Effector CD4-positive, alpha-beta T cell (primary cell): ENCODE measurements around the gene CAMSAP1.

Experiments used
- DNase-seq: peaks from one replicate; pipeline ENCODE4 v3.0.0-alpha.2; 2020

Gene CAMSAP1

GRCh38 chr9:135790356-135790755 lies 117.0 kb downstream of the CAMSAP1 start:
- DNase-seq = no peak

GRCh38 chr9:135789838-135790291 lies 117.5 kb downstream of the CAMSAP1 start:
- no peak for DNase-seq

- no peak for DNase-seq
Observed at GRCh38 chr9:135788576-135789300, 118.6 kb downstream of the CAMSAP1 start.

GRCh38 chr9:135787776-135788575 lies 119.4 kb downstream of the CAMSAP1 start:
- DNase-seq = no peak

GRCh38 chr9:135787317-135787716 lies 120.0 kb downstream of the CAMSAP1 start:
- no peak for DNase-seq

- no peak for DNase-seq
Observed at GRCh38 chr9:135786146-135786690, 121.1 kb downstream of the CAMSAP1 start.

GRCh38 chr9:135785013-135785575 lies 122.3 kb downstream of the CAMSAP1 start:
- no peak for DNase-seq

- no peak for DNase-seq
Observed at GRCh38 chr9:135783540-135784245, 123.7 kb downstream of the CAMSAP1 start.

GRCh38 chr9:135782946-135783345 lies 124.4 kb downstream of the CAMSAP1 start:
- no peak for DNase-seq

- DNase-seq = no peak
Observed at GRCh38 chr9:135780626-135781025, 126.7 kb downstream of the CAMSAP1 start.

GRCh38 chr9:135780086-135780485 lies 127.3 kb downstream of the CAMSAP1 start:
- DNase-seq = no peak

GRCh38 chr9:135779571-135779970 lies 127.8 kb downstream of the CAMSAP1 start:
- DNase-seq = no peak

- DNase-seq = no peak
Observed at GRCh38 chr9:135778421-135778820, 128.9 kb downstream of the CAMSAP1 start.

GRCh38 chr9:135777623-135778177 lies 129.6 kb downstream of the CAMSAP1 start:
- no peak for DNase-seq

- DNase-seq = no peak
Observed at GRCh38 chr9:135776893-135777622, 130.3 kb downstream of the CAMSAP1 start.

GRCh38 chr9:135775911-135776310 lies 131.4 kb downstream of the CAMSAP1 start:
- DNase-seq = no peak

GRCh38 chr9:135774794-135775525 lies 132.4 kb downstream of the CAMSAP1 start:
- no peak for DNase-seq

GRCh38 chr9:135774239-135774747 lies 133.1 kb downstream of the CAMSAP1 start:
- no peak for DNase-seq

- no peak for DNase-seq
Observed at GRCh38 chr9:135773530-135774238, 133.7 kb downstream of the CAMSAP1 start.
